ENCODE data around the gene GFOD1. TPM values are rescaled to one million over a fixed set of nuclear protein-coding genes. Genes with fewer than 3 reads are reported as not detected.

The GFOD1 gene
- total RNA-seq, 1 experiment from 2014 or later, result 0.62 TPM

DNA sequence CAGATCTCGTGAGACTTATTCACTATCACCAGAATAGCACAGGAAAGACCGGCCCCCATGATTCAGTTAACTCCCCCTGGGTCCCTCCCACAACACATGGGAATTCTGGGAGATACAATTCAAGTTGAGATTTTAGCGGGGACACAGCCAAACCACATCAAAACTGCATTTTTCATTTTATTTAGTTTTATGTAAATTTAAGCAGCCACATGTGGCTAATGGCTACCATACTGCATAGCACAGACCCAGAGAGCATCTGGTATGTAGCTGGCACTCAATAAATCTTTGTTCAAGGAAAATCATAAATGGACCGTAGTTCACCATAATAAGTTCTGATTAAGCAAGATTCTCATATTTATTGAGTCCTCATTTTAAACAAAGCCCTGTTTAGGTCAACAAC lies 15.3 kb downstream of the GFOD1 start:
- TF ChIP-seq SIN3A (IDR thresholded peaks at IDR 0.05; ENCODE audit: borderline replicate concordance, insufficient read depth, low read depth, low read length) (no peak), TCF7L2 (IDR thresholded peaks at IDR 0.05; ENCODE audit: low read depth, low read length) (no peak), POLR2AphosphoS5 (IDR thresholded peaks at IDR 0.05; ENCODE audit: low read depth, low read length) (no peak)
- TF ChIP-seq, protein P1, sequence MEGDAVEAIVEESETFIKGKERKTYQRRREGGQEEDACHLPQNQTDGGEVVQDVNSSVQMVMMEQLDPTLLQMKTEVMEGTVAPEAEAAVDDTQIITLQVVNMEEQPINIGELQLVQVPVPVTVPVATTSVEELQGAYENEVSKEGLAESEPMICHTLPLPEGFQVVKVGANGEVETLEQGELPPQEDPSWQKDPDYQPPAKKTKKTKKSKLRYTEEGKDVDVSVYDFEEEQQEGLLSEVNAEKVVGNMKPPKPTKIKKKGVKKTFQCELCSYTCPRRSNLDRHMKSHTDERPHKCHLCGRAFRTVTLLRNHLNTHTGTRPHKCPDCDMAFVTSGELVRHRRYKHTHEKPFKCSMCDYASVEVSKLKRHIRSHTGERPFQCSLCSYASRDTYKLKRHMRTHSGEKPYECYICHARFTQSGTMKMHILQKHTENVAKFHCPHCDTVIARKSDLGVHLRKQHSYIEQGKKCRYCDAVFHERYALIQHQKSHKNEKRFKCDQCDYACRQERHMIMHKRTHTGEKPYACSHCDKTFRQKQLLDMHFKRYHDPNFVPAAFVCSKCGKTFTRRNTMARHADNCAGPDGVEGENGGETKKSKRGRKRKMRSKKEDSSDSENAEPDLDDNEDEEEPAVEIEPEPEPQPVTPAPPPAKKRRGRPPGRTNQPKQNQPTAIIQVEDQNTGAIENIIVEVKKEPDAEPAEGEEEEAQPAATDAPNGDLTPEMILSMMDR (IDR thresholded peaks at IDR 0.05), result no peak
- TF ChIP-seq, protein P2, sequence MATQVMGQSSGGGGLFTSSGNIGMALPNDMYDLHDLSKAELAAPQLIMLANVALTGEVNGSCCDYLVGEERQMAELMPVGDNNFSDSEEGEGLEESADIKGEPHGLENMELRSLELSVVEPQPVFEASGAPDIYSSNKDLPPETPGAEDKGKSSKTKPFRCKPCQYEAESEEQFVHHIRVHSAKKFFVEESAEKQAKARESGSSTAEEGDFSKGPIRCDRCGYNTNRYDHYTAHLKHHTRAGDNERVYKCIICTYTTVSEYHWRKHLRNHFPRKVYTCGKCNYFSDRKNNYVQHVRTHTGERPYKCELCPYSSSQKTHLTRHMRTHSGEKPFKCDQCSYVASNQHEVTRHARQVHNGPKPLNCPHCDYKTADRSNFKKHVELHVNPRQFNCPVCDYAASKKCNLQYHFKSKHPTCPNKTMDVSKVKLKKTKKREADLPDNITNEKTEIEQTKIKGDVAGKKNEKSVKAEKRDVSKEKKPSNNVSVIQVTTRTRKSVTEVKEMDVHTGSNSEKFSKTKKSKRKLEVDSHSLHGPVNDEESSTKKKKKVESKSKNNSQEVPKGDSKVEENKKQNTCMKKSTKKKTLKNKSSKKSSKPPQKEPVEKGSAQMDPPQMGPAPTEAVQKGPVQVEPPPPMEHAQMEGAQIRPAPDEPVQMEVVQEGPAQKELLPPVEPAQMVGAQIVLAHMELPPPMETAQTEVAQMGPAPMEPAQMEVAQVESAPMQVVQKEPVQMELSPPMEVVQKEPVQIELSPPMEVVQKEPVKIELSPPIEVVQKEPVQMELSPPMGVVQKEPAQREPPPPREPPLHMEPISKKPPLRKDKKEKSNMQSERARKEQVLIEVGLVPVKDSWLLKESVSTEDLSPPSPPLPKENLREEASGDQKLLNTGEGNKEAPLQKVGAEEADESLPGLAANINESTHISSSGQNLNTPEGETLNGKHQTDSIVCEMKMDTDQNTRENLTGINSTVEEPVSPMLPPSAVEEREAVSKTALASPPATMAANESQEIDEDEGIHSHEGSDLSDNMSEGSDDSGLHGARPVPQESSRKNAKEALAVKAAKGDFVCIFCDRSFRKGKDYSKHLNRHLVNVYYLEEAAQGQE (IDR thresholded peaks at IDR 0.05; ENCODE audit: insufficient read depth in 1 of 2, low read depth in 2 of 2, low read length in 1 of 2), result no peak
- Histone ChIP-seq H3K36me3 (ENCODE audit: control insufficient read depth, insufficient read depth, low read length) (no peaks in the 10 kb centered on the region), H3K4me1 (ENCODE audit: control insufficient read depth, insufficient read depth, low read length) (no peaks in the 10 kb centered on the region), H3K27me3 (ENCODE audit: control insufficient read depth, insufficient read depth, low read length) (peaks cover 2% of the 10 kb centered on the region), H3K4me3 (ENCODE audit: low read depth in 2 of 2, low read length in 2 of 2) (no peak overlapping the region), H3K27ac (ENCODE audit: low read length) (no peak overlapping the region), H3K9me3 (ENCODE audit: control insufficient read depth, insufficient read depth, low read depth, low read length) (no peaks in the 10 kb centered on the region)
- ATAC-seq (no peak), DNase-seq (ENCODE audit: low read depth, low spot score) (no peak)
- ChIA-PET POLR2A (no interaction called here), CTCF (no interaction called here)
- no TSS peak for BruUV-seq (replicated peaks)
- in situ Hi-C loops (cut with HindIII; ENCODE audit: low pct_unique_long_range_greater_than_20kb, low sequenced_read_pairs), result no loop called here
- intact Hi-C loops (cut with micrococcal nuclease; ENCODE audit: unreplicated experiment), result no loop called here

DNA sequence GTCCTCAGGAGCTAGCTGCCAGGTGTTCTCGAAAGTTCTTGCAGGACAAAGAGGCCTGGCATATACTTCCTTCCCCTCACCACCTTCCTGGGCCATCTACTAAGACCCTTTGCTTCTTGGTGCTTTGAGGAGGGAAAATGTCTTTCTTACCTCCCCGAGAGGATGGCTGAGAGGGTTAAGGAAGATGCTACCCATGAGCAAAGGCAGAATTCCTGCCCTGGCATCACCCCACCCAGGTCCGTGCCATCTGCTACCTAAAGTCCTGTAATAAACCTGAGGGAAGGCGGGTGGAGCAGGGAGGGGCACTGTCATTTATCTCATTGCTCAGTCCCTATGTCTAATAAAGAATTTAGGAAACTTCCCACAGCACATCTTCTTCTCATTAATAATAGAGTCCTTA lies 16.2 kb downstream of the GFOD1 start:
- H3K36me3 ChIP-seq (ENCODE audit: control insufficient read depth, insufficient read depth, low read length), result no peaks in the 10 kb centered on the region
- ChIA-PET CTCF (no interaction called here), POLR2A (no interaction called here)
- no peaks in the 10 kb centered on the region for H3K4me1 ChIP-seq (ENCODE audit: control insufficient read depth, insufficient read depth, low read length)
- H3K27ac ChIP-seq (ENCODE audit: low read length), result no peak overlapping the region
- intact Hi-C loops (cut with micrococcal nuclease; ENCODE audit: unreplicated experiment), result no loop called here
- no TSS peak for BruUV-seq (replicated peaks)
- DNase-seq (ENCODE audit: low read depth, low spot score) (no peak), ATAC-seq (no peak)
- peaks cover 2% of the 10 kb centered on the region for H3K27me3 ChIP-seq (ENCODE audit: control insufficient read depth, insufficient read depth, low read length)
- TF ChIP-seq TCF7L2 (IDR thresholded peaks at IDR 0.05; ENCODE audit: low read depth, low read length) (no peak), POLR2AphosphoS5 (IDR thresholded peaks at IDR 0.05; ENCODE audit: low read depth, low read length) (no peak), SIN3A (IDR thresholded peaks at IDR 0.05; ENCODE audit: borderline replicate concordance, insufficient read depth, low read depth, low read length) (no peak)
- TF ChIP-seq, protein P1 (IDR thresholded peaks at IDR 0.05), result no peak
- TF ChIP-seq, protein P2 (IDR thresholded peaks at IDR 0.05; ENCODE audit: insufficient read depth in 1 of 2, low read depth in 2 of 2, low read length in 1 of 2), result no peak
- H3K9me3 ChIP-seq (ENCODE audit: control insufficient read depth, insufficient read depth, low read depth, low read length), result no peaks in the 10 kb centered on the region
- H3K4me3 ChIP-seq (ENCODE audit: low read depth in 2 of 2, low read length in 2 of 2), result no peak overlapping the region
- in situ Hi-C loops (cut with HindIII; ENCODE audit: low pct_unique_long_range_greater_than_20kb, low sequenced_read_pairs), result no loop called here

All from Panc1 (cell line).